Natural killer cell (primary cell): Measurements from ENCODE around the gene GOLGA3. TPM values are rescaled to one million over a fixed set of nuclear protein-coding genes. Genes with fewer than 3 reads are reported as not detected.

ENCODE experiments used
- ATAC-seq, 3 donors: fragments of 150-1000 bp in 2 of 3; fragments of 200-7000 bp in 1 of 3; cut with Tn5 transposase; 1 replicate in 1 of 3; 2 replicates in 2 of 3; pipeline ENCODE4 v1.10.0; 2021; ENCODE audit warnings: mild to moderate bottlenecking in 2 of 3, moderate library complexity in 2 of 3
- DNase-seq, 2 donors: peaks; one replicate each; pipeline versions ENCODE4 v3.0.0 to v3.0.0-alpha.2; 2013 to 2021; ENCODE audit warnings: mixed read lengths in 1 of 2
- H3K27ac ChIP-seq: one replicate; pipeline ENCODE4 v1.5.1; 2013; ENCODE audit warnings: mild to moderate bottlenecking, low read length
- H3K27me3 ChIP-seq: one replicate; pipeline ENCODE4 v1.6.1; 2013; ENCODE audit warnings: low read length; ENCODE audit not compliant: control insufficient read depth, insufficient read depth
- H3K36me3 ChIP-seq: one replicate; pipeline ENCODE4 v1.6.1; 2013; ENCODE audit warnings: low read length; ENCODE audit not compliant: control insufficient read depth, insufficient read depth
- H3K4me1 ChIP-seq: one replicate; pipeline ENCODE4 v1.6.1; 2013; ENCODE audit warnings: low read length; ENCODE audit not compliant: control insufficient read depth, insufficient read depth
- H3K4me3 ChIP-seq: one replicate; pipeline ENCODE4 v1.5.1; 2013; ENCODE audit warnings: low read length
- H3K9me3 ChIP-seq: one replicate; pipeline ENCODE4 v1.6.1; 2013; ENCODE audit warnings: low read length; ENCODE audit not compliant: control insufficient read depth, insufficient read depth
- H3K27ac Mint-ChIP-seq, 2 donors: one replicate each; pipeline ENCODE4 v1.8.0; 2022; ENCODE audit warnings: mild to moderate bottlenecking in 2 of 2, mixed read lengths in 2 of 2, moderate library complexity in 1 of 2
- H3K27me3 Mint-ChIP-seq, 2 donors: one replicate each; pipeline ENCODE4 v1.8.0; 2022; ENCODE audit warnings: low read depth in 2 of 2, mixed read lengths in 2 of 2
- H3K36me3 Mint-ChIP-seq: one replicate; pipeline ENCODE4 v1.8.0; 2022; ENCODE audit warnings: mixed read lengths
- H3K4me1 Mint-ChIP-seq, 2 donors: one replicate each; pipeline ENCODE4 v1.8.0; 2022; ENCODE audit warnings: mixed read lengths in 2 of 2
- H3K4me3 Mint-ChIP-seq: one replicate; pipeline ENCODE4 v1.8.0; 2022; ENCODE audit warnings: mild to moderate bottlenecking, moderate library complexity, mixed read lengths
- H3K9me3 Mint-ChIP-seq, 2 donors: one replicate each; pipeline ENCODE4 v1.8.0; 2022; ENCODE audit warnings: mixed read lengths in 2 of 2
- CTCF ChIP-seq: fragments of 200-600 bp; IDR thresholded peaks from one replicate; pipeline ENCODE4 v1.8.0; 2022; ENCODE audit warnings: antibody characterized with exemption
- WGBS: methylation state at CpG from one replicate; pipeline ENCODE4 v1.1.7; 2013; ENCODE audit warnings: missing lambda C conversion rate; ENCODE audit not compliant: insufficient coverage; 5-methylcytosine and 5-hydroxymethylcytosine counted together
- intact Hi-C: fragments of 100-400 bp; cut with micrococcal nuclease; formaldehyde crosslinking; loops from one replicate; pipeline ENCODE4 v1.14.2; 2022
- total RNA-seq, 4 donors: library from RNA; stranded (reverse); fragments of 120-200 nt in 1 of 4; gene quantifications; one replicate each; pipeline versions ENCODE4 v1.2.3 to v1.2.4, GENCODE V29; 2013 to 2022

The GOLGA3 gene
- total RNA-seq, 3 donors from 2014 or later (not counting 1 experiment from before 2014, with no cell fraction given): 39.1 to 54.3 (median 50.9) TPM

GRCh38 chr12:132824053-132824452 is 4.6 kb downstream of the GOLGA3 start:
- Mint-ChIP-seq H3K4me1 (peaks cover 29 to 34% of the 10 kb centered on the region in 2 donors), H3K4me3 (peak overlapping the region; percentile 2), H3K9me3 (no peaks in the 10 kb centered on the region), H3K27me3 (no peaks in the 10 kb centered on the region), H3K27ac (no peak overlapping the region), H3K36me3 (no peaks in the 10 kb centered on the region)
- Histone ChIP-seq H3K9me3 (no peaks in the 10 kb centered on the region), H3K4me1 (peaks cover 29% of the 10 kb centered on the region), H3K4me3 (no peak overlapping the region), H3K27ac (no peak overlapping the region), H3K27me3 (no peaks in the 10 kb centered on the region), H3K36me3 (peaks cover 27% of the 10 kb centered on the region)
- intact Hi-C loops: no loop called here
- no peak for ATAC-seq
- WGBS: 86% methylated on average over 6 of the region's 7 CpGs
- DNase-seq: no peak
- no peak for TF ChIP-seq CTCF

GRCh38 chr12:132818562-132818961 is 10.1 kb downstream of the GOLGA3 start:
- DNase-seq: peak; percentile 45 to 60
- intact Hi-C loops: loop anchor here (10.0 kb wide), 1 partner anchor 54 kb away; the partner anchor contains the start of gene ANKLE2
- H3K36me3 Mint-ChIP-seq: no peaks in the 10 kb centered on the region
- H3K27ac ChIP-seq: peak overlapping the region; percentile 47
- no peak overlapping the region for H3K4me3 ChIP-seq
- peaks cover 11 to 19% of the 10 kb centered on the region in 2 donors for H3K4me1 Mint-ChIP-seq
- no peaks in the 10 kb centered on the region for H3K9me3 ChIP-seq
- peak overlapping the region; percentile 74 for H3K4me3 Mint-ChIP-seq
- peak; percentile 86 to 90 (median 86) for ATAC-seq
- no peaks in the 10 kb centered on the region for H3K27me3 ChIP-seq
- WGBS: 60% methylated on average over 8 of the region's 8 CpGs
- H3K4me1 ChIP-seq: peaks cover 22% of the 10 kb centered on the region
- peaks cover 33% of the 10 kb centered on the region for H3K36me3 ChIP-seq
- no peaks in the 10 kb centered on the region for H3K27me3 Mint-ChIP-seq
- H3K9me3 Mint-ChIP-seq: no peaks in the 10 kb centered on the region
- H3K27ac Mint-ChIP-seq: peak overlapping the region; percentile 93 to 96
- TF ChIP-seq CTCF: no peak

- H3K27me3 Mint-ChIP-seq: no peaks in the 10 kb centered on the region
- Histone ChIP-seq H3K9me3 (no peaks in the 10 kb centered on the region), H3K27ac (no peak overlapping the region), H3K4me3 (no peak overlapping the region), H3K36me3 (peaks cover 40% of the 10 kb centered on the region), H3K27me3 (no peaks in the 10 kb centered on the region), H3K4me1 (peaks cover 21% of the 10 kb centered on the region)
- H3K27ac Mint-ChIP-seq: no peak overlapping the region
- H3K4me1 Mint-ChIP-seq: peaks cover 23 to 25% of the 10 kb centered on the region in 2 donors
- TF ChIP-seq CTCF: no peak
- ATAC-seq (no peak), DNase-seq (no peak)
- H3K9me3 Mint-ChIP-seq: no peaks in the 10 kb centered on the region
- 98% methylated on average over 21 of the region's 21 CpGs for WGBS
- H3K4me3 Mint-ChIP-seq: no peak overlapping the region
- peaks cover 6% of the 10 kb centered on the region for H3K36me3 Mint-ChIP-seq
- intact Hi-C loops: loop anchor here (10.0 kb wide), 1 partner anchor 49 kb away; the partner anchor contains the start of gene ANKLE2
These were observed 14.4 kb downstream of the GOLGA3 start for GRCh38 chr12:132814232-132814631.

GRCh38 chr12:132813443-132813842 is 15.2 kb downstream of the GOLGA3 start:
- DNase-seq: peak in 1 of 2 donors; percentile 23
- Histone ChIP-seq H3K27me3 (no peaks in the 10 kb centered on the region), H3K36me3 (peaks cover 41% of the 10 kb centered on the region), H3K27ac (no peak overlapping the region), H3K4me1 (peaks cover 13% of the 10 kb centered on the region), H3K4me3 (no peak overlapping the region), H3K9me3 (no peaks in the 10 kb centered on the region)
- intact Hi-C loops: loop anchor here (10.0 kb wide), 1 partner anchor 49 kb away; the partner anchor contains the start of gene ANKLE2
- TF ChIP-seq CTCF: no peak
- Mint-ChIP-seq H3K36me3 (peaks cover 6% of the 10 kb centered on the region), H3K27me3 (no peaks in the 10 kb centered on the region), H3K4me1 (peaks cover 17 to 18% of the 10 kb centered on the region in 2 donors), H3K4me3 (no peak overlapping the region), H3K9me3 (no peaks in the 10 kb centered on the region), H3K27ac (no peak overlapping the region)
- no peak for ATAC-seq
- 90% methylated on average over 4 of the region's 6 CpGs for whole genome bisulfite sequencing
